SH-SY5Y (cell line): ENCODE results near the gene BRPF3.

Source experiments
- GATA2 ChIP-seq: IDR thresholded peaks from 2 replicates; pipeline ENCODE4 v1.6.1; 2011; ENCODE audit warnings: mild to moderate bottlenecking, low read depth, low read length
- GATA3 ChIP-seq: IDR thresholded peaks from 2 replicates; pipeline ENCODE4 v1.6.1; 2011; ENCODE audit warnings: low read depth, mild to moderate bottlenecking, low read length, moderate library complexity

DNA sequence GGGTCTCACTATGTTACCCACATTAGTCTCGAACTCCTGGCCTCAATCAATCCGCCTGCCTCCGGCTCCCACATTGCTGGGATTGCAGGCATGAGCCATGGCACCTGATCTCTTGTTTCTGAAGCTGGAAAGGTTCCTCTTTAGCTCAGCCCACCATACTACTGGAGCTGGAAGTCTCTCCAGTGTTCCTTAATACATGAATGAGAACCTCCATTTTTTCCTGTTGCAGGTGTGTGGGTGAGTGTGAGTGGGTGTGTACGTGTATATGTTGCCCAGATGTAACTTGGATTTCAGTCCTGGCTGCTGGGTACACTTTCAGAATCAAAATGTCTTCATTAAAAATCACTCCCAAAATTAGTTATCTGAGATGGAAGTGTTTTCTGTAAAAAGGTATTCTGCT is 84.4 kb downstream of the BRPF3 start:
- TF ChIP-seq GATA2 (no peak), GATA3 (no peak)
